Measurements from ENCODE around the gene CPT1B. TPM values are rescaled to one million over a fixed set of nuclear protein-coding genes. Genes with fewer than 3 reads are reported as not detected.

CPT1B gene
- total and polyA plus RNA-seq, 2 of the 8 experiments (the other 6 are each of a cell fraction or from before 2014, with no cell fraction given) = 34.2 to 36.2 TPM

GRCh38 chr22:50624347-50625130, 46.3 kb upstream of the CPT1B start:
- Histone ChIP-seq H2BK12ac (ENCODE audit: low read depth, low read length) (no peak overlapping the region), H3K23ac (ENCODE audit: insufficient read length) (no peak overlapping the region), H2BK20ac (ENCODE audit: low read length) (no peak overlapping the region), H4K8ac (ENCODE audit: extremely low read depth, insufficient read depth, low read length) (no peak overlapping the region), H3K4ac (replicated peaks; ENCODE audit: insufficient read length, low read depth, low read length) (no peak overlapping the region), H3K14ac (ENCODE audit: insufficient read length) (no peak overlapping the region), H3K4me2 (ENCODE audit: insufficient read depth in 1 of 2, low read depth in 2 of 2, low read length in 2 of 2) (no peak overlapping the region), H4K91ac (replicated peaks; ENCODE audit: insufficient read length, low read length) (no peak overlapping the region), H3K9ac (replicated peaks in 1 of 4; ENCODE audit: extremely low read depth in 1 of 4, low read depth in 3 of 4, low read length in 3 of 4) (no peak overlapping the region), H4K5ac (ENCODE audit: insufficient read length, low read depth, low read length) (no peak overlapping the region), H3K36me3 (ENCODE audit: control insufficient read depth in 2 of 4, insufficient read depth in 4 of 4, low read length in 3 of 4) (no peaks in the 10 kb centered on the region), H2AK5ac (ENCODE audit: low read depth, low read length) (no peak overlapping the region), H3K56ac (replicated peaks; ENCODE audit: insufficient read length, low read depth, low read length) (no peak overlapping the region), H3K27me3 (replicated peaks in 1 of 4; ENCODE audit: control insufficient read depth in 3 of 4, extremely low read depth in 1 of 4, insufficient read depth in 3 of 4, low read length in 3 of 4) (peaks cover 0 to 10% (median 7%) of the 10 kb centered on the region in 4 experiments; a peak in 4 of 7 replicates), H2BK120ac (replicated peaks; ENCODE audit: low read depth, low read length) (no peak overlapping the region), H3K79me2 (ENCODE audit: control insufficient read depth in 1 of 2, insufficient read depth in 2 of 2, low read length in 2 of 2) (no peaks in the 10 kb centered on the region), H3K4me3 (ENCODE audit: extremely low read depth in 1 of 4, insufficient read depth in 2 of 4, low read depth in 3 of 4, low read length in 4 of 4) (no peak overlapping the region), H3K9me3 (ENCODE audit: insufficient read depth in 2 of 2, low read depth in 1 of 2, low read length in 1 of 2) (no peaks in the 10 kb centered on the region), H2BK15ac (ENCODE audit: low read length) (no peak overlapping the region), H4K20me1 (replicated peaks in 1 of 2; ENCODE audit: control insufficient read depth in 1 of 2, insufficient read depth in 2 of 2, low read length in 2 of 2) (peaks cover 0 to 12% of the 10 kb centered on the region in 2 experiments), H3K23me2 (ENCODE audit: low read depth, low read length) (peaks cover 13% of the 10 kb centered on the region), H3K4me1 (replicated peaks in 1 of 4; ENCODE audit: control insufficient read depth in 3 of 4, insufficient read depth in 4 of 4, low read length in 3 of 4) (peaks cover 0 to 18% (median 12%) of the 10 kb centered on the region in 4 experiments; a peak in 6 of 7 replicates), H2AFZ (ENCODE audit: low read length) (no peak overlapping the region), H3K18ac (ENCODE audit: extremely low read depth, low read length) (no peak overlapping the region), H3K27ac (ENCODE audit: low read depth, low read length) (no peak overlapping the region), H2BK5ac (ENCODE audit: low read depth, low read length) (no peak overlapping the region), H3K79me1 (ENCODE audit: low read depth, low read length) (peaks cover 4% of the 10 kb centered on the region)
- DNase-seq (ENCODE audit: low read depth in 1 of 2, low spot score in 2 of 2) (peak in 1 of 2 experiments; percentile 29), FAIRE-seq (no peak)
- ChIA-PET POLR2A (ENCODE audit: partially characterized antibody) (no interaction called here), CTCF (ENCODE audit: partially characterized antibody) (interaction anchor here (0.7 to 15.7 kb wide), 10 partner anchors 9 to 383 kb away, joined by 3 to 281 read pairs (median 4); no protein-coding TSS in a partner anchor)
- TF ChIP-seq POLR2AphosphoS5 (IDR thresholded peaks at IDR 0.05; ENCODE audit: low read depth, low read length) (no peak), KDM4A (IDR thresholded peaks at IDR 0.05; ENCODE audit: low read depth, low read length, severe bottlenecking) (no peak), ZNF274 (IDR thresholded peaks at IDR 0.05; ENCODE audit: borderline replicate concordance, extremely low read depth, low read length) (no peak), MAFK (IDR thresholded peaks at IDR 0.05; ENCODE audit: low read depth, low read length) (no peak), BRCA1 (IDR thresholded peaks at IDR 0.05; ENCODE audit: low read depth, low read length) (no peak)
- WGBS, 2 experiments (ENCODE audit: extremely low coverage in 1 of 2, insufficient coverage in 1 of 2, insufficient read length in 1 of 2, insufficient replicate concordance in 2 of 2, low coverage in 1 of 2, low lambda C conversion rate in 2 of 2, missing lambda C conversion rate in 1 of 2) = 78% methylated on average over 14 of the region's 16 CpGs; no CpG with 5 or more reads in 1 of the 2 experiments
